Measurements from ENCODE around the gene FOXN4.

The FOXN4 gene

GRCh38 chr12:109301643-109302168 is 7.4 kb downstream of the FOXN4 start:
- Histone ChIP-seq H3K27me3 (ENCODE audit: insufficient read depth, poor library complexity, severe bottlenecking) (peaks cover 3% of the 10 kb centered on the region), H3K4me3 (replicated peaks; ENCODE audit: insufficient read depth, low read length) (no peak overlapping the region), H3K27ac (replicated peaks) (no peak overlapping the region)
- TF ChIP-seq GABPA (IDR thresholded peaks at IDR 0.05; ENCODE audit: low read depth), result no peak
- TF ChIP-seq POLR2AphosphoS5 (IDR thresholded peaks at IDR 0.05; ENCODE audit: low read depth), result no peak
- TF ChIP-seq REST (IDR thresholded peaks at IDR 0.05; ENCODE audit: insufficient replicate concordance, low read depth), result no peak
- TF ChIP-seq CTCF (IDR thresholded peaks at IDR 0.05; ENCODE audit: insufficient read depth, low read length), result no peak
- no peak for TF ChIP-seq SPI1 (IDR thresholded peaks at IDR 0.05; ENCODE audit: borderline replicate concordance, low read depth)
- no peak for DNase-seq (ENCODE audit: low read depth in 1 of 2, low spot score in 1 of 2)

- Histone ChIP-seq H3K4me3 (replicated peaks; ENCODE audit: insufficient read depth, low read length) (no peak overlapping the region), H3K27ac (replicated peaks) (no peak overlapping the region), H3K27me3 (ENCODE audit: insufficient read depth, poor library complexity, severe bottlenecking) (peaks cover under 1% of the 10 kb centered on the region)
- DNase-seq (ENCODE audit: low read depth in 1 of 2, low spot score in 1 of 2), result no peak
- TF ChIP-seq REST (IDR thresholded peaks at IDR 0.05; ENCODE audit: insufficient replicate concordance, low read depth), result no peak
- no peak for TF ChIP-seq SPI1 (IDR thresholded peaks at IDR 0.05; ENCODE audit: borderline replicate concordance, low read depth)
- no peak for TF ChIP-seq POLR2AphosphoS5 (IDR thresholded peaks at IDR 0.05; ENCODE audit: low read depth)
- no peak for TF ChIP-seq GABPA (IDR thresholded peaks at IDR 0.05; ENCODE audit: low read depth)
- no peak for TF ChIP-seq CTCF (IDR thresholded peaks at IDR 0.05; ENCODE audit: insufficient read depth, low read length)
Measured at GRCh38 chr12:109299849-109300248, 9.2 kb downstream of the FOXN4 start.

DNA sequence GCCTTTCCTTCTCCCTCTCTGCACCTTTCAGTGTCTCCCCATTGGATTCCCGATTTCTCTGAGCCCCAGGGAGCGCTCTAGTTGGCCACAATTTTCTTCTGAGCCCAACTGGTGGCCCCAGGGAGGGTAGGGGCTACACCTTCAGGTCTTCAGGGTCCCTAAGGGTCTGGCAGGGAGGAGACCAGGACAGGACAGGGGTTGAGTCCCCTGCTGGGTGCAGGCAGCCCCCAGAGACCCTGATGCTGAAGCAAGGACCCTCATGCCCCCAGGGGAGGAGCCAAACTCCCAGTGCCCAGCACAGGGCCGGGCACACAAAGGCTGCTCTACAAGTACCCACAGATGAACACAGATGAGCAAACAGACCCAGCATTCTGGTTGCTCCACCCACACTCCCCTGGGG is 12.7 kb downstream of the FOXN4 start:
- Histone ChIP-seq H3K4me3 (replicated peaks; ENCODE audit: insufficient read depth, low read length) (no peak overlapping the region), H3K27ac (replicated peaks) (no peak overlapping the region), H3K27me3 (ENCODE audit: insufficient read depth, poor library complexity, severe bottlenecking) (peaks cover 10% of the 10 kb centered on the region)
- TF ChIP-seq POLR2AphosphoS5 (IDR thresholded peaks at IDR 0.05; ENCODE audit: low read depth) (no peak), REST (IDR thresholded peaks at IDR 0.05; ENCODE audit: insufficient replicate concordance, low read depth) (no peak), SPI1 (IDR thresholded peaks at IDR 0.05; ENCODE audit: borderline replicate concordance, low read depth) (no peak), GABPA (IDR thresholded peaks at IDR 0.05; ENCODE audit: low read depth) (no peak), CTCF (IDR thresholded peaks at IDR 0.05; ENCODE audit: insufficient read depth, low read length) (no peak)
- DNase-seq (ENCODE audit: low read depth in 1 of 2, low spot score in 1 of 2), result no peak

Measured in HL-60 (cell line).